Caco-2 (cell line): ENCODE results near the gene PIP4K2B. TPM values are rescaled to one million over a fixed set of nuclear protein-coding genes. Genes with fewer than 3 reads are reported as not detected.

ENCODE experiments used
- BruUV-seq: library from RNA; stranded (reverse); fragments of 400-500 nt; replicated peaks from 2 replicates; lab custom pipeline; 2021; lab: Mats Ljungman, UMichigan
- CTCF ChIA-PET: fragments of 300-600 bp; sonication (Branson Sonifier 250); formaldehyde crosslinking; loops from one replicate; lab custom pipeline; 2022; ENCODE audit warnings: antibody characterized with exemption; lab: Charles Lee
- POLR2A ChIA-PET: fragments of 300-600 bp; sonication (Branson Sonifier 250); formaldehyde crosslinking; loops from one replicate; lab custom pipeline; 2022; ENCODE audit warnings: antibody characterized with exemption; lab: Charles Lee
- DNase-seq, 2 experiments: peaks; one replicate each; pipeline versions ENCODE4 v3.0.0 to v3.0.0-alpha.2; 2020 to 2022
- H3K27me3 ChIP-seq: replicated peaks from 2 replicates; pipeline ENCODE4 v1.6.0; 2011; ENCODE audit warnings: low read length; ENCODE audit not compliant: control insufficient read depth, insufficient read depth
- H3K36me3 ChIP-seq: 2 replicates; pipeline ENCODE4 v1.5.1; 2011; ENCODE audit warnings: low read length; ENCODE audit not compliant: control insufficient read depth, insufficient read depth
- H3K4me1 ChIP-seq: fragments of 250-450 bp; sonication (Bioruptor Pico); 2 replicates; pipeline ENCODE4 v1.5.1; 2020; ENCODE audit warnings: mild to moderate bottlenecking
- H3K4me3 ChIP-seq: 2 replicates; pipeline ENCODE4 v1.5.1; 2011; ENCODE audit warnings: low read depth, mild to moderate bottlenecking, control low read depth, low read length
- H3K9me3 ChIP-seq: fragments of 250-450 bp; sonication (Bioruptor Pico); 2 replicates; pipeline ENCODE4 v1.5.1; 2020; ENCODE audit warnings: mild to moderate bottlenecking, moderate library complexity
- H3K27ac Mint-ChIP-seq: one replicate; pipeline ENCODE4 v1.8.0; 2022; ENCODE audit warnings: mixed read lengths; ENCODE audit not compliant: unreplicated experiment
- H3K27me3 Mint-ChIP-seq: one replicate; pipeline ENCODE4 v1.8.0; 2022; ENCODE audit warnings: mixed read lengths; ENCODE audit not compliant: insufficient read depth, unreplicated experiment
- H3K36me3 Mint-ChIP-seq: one replicate; pipeline ENCODE4 v1.8.0; 2022; ENCODE audit warnings: mild to moderate bottlenecking, mixed read lengths; ENCODE audit not compliant: insufficient read depth, unreplicated experiment
- H3K4me1 Mint-ChIP-seq: one replicate; pipeline ENCODE4 v1.8.0; 2022; ENCODE audit warnings: low read depth, mixed read lengths; ENCODE audit not compliant: unreplicated experiment
- H3K4me3 Mint-ChIP-seq: one replicate; pipeline ENCODE4 v1.8.0; 2022; ENCODE audit warnings: mild to moderate bottlenecking, moderate library complexity, mixed read lengths; ENCODE audit not compliant: unreplicated experiment
- H3K9me3 Mint-ChIP-seq: one replicate; pipeline ENCODE4 v1.8.0; 2022; ENCODE audit warnings: mixed read lengths; ENCODE audit not compliant: unreplicated experiment
- CTCF ChIP-seq, 2 experiments: fragments of 200-600 bp in 1 of 2; IDR thresholded peaks; 1 replicate in 1 of 2; 2 replicates in 1 of 2; pipeline versions ENCODE4 v1.5.1 to v1.8.0; 2011 to 2022; ENCODE audit warnings: antibody characterized with exemption in 1 of 2, control low read depth in 1 of 2, inconsistent platforms in 1 of 2, low read depth in 1 of 2, low read length in 1 of 2, mild to moderate bottlenecking in 1 of 2, moderate library complexity in 1 of 2; ENCODE audit not compliant: insufficient read depth in 1 of 2, severe bottlenecking in 1 of 2, unreplicated experiment in 1 of 2
- intact Hi-C: fragments of 100-400 bp; cut with micrococcal nuclease; formaldehyde crosslinking; loops from one replicate; pipeline ENCODE4 v1.10.0; 2022; ENCODE audit not compliant: unreplicated experiment
- total RNA-seq: library from RNA; stranded (reverse); gene quantifications from 2 replicates; pipeline ENCODE4 v1.2.3, GENCODE V29; 2022

PIP4K2B gene
- total RNA-seq, 1 experiment from 2014 or later: 39.6 TPM

- peak overlapping the region; percentile 79 for H3K4me3 Mint-ChIP-seq
- ChIA-PET POLR2A (interaction anchor here (0.6 to 1.2 kb wide), 3 partner anchors 102 to 242 kb away, joined by 3 to 7 read pairs (median 3); partner anchors contain the start of gene RPL23), CTCF (interaction anchor here (0.7 to 1.2 kb wide), 3 partner anchors 75 to 221 kb away, joined by 4 read pairs; no protein-coding TSS in a partner anchor)
- TSS peak; percentile 58 for BruUV-seq
- H3K9me3 Mint-ChIP-seq: no peaks in the 10 kb centered on the region
- H3K4me1 Mint-ChIP-seq: peaks cover 19% of the 10 kb centered on the region
- H3K36me3 Mint-ChIP-seq: peaks cover 62% of the 10 kb centered on the region
- H3K4me3 ChIP-seq: peak overlapping the region; percentile 90
- peaks cover 16% of the 10 kb centered on the region for H3K4me1 ChIP-seq
- no peaks in the 10 kb centered on the region for H3K27me3 ChIP-seq
- no peaks in the 10 kb centered on the region; the same call in 1 of the 2 replicates for H3K36me3 ChIP-seq
- no peak for TF ChIP-seq CTCF (IDR thresholded peaks at IDR 0.05; ENCODE audit: insufficient read depth in 1 of 2, low read depth in 1 of 2, low read length in 1 of 2, severe bottlenecking in 1 of 2, unreplicated experiment in 1 of 2)
- H3K9me3 ChIP-seq: no peaks in the 10 kb centered on the region
- DNase-seq: peak; percentile 85 to 91
- peaks cover 2% of the 10 kb centered on the region for H3K27me3 Mint-ChIP-seq
- intact Hi-C loops: loop anchor here (1.0 to 5.0 kb wide), 2 partner anchors 47 to 400 kb away; partner anchors contain the start of genes PIP4K2B and PLXDC1
- peak overlapping the region; percentile 80 for H3K27ac Mint-ChIP-seq
Measured at GRCh38 chr17:38751808-38752307, 47.5 kb downstream of the PIP4K2B start.

GRCh38 chr17:38751144-38751807, 48.1 kb downstream of the PIP4K2B start:
- H3K27me3 Mint-ChIP-seq: peaks cover 2% of the 10 kb centered on the region
- no peak for TF ChIP-seq CTCF (IDR thresholded peaks at IDR 0.05; ENCODE audit: insufficient read depth in 1 of 2, low read depth in 1 of 2, low read length in 1 of 2, severe bottlenecking in 1 of 2, unreplicated experiment in 1 of 2)

More at GRCh38 chr17:38751144-38751807, 48.1 kb downstream of the PIP4K2B start:
- peak overlapping the region; percentile 80 for H3K27ac Mint-ChIP-seq
- POLR2A ChIA-PET: interaction anchor here (0.6 to 1.2 kb wide), 3 partner anchors 43 to 403 kb away, joined by 3 to 4 read pairs (median 3); no protein-coding TSS in a partner anchor
- CTCF ChIA-PET: interaction anchor here (0.7 to 1.2 kb wide), 3 partner anchors 74 to 222 kb away, joined by 4 read pairs; no protein-coding TSS in a partner anchor
- no peak for DNase-seq
- H3K36me3 ChIP-seq: no peaks in the 10 kb centered on the region; the same call in 1 of the 2 replicates
- H3K9me3 ChIP-seq: no peaks in the 10 kb centered on the region
- no peaks in the 10 kb centered on the region for H3K9me3 Mint-ChIP-seq
- peaks cover 25% of the 10 kb centered on the region for H3K4me1 Mint-ChIP-seq
- BruUV-seq: no TSS peak
- H3K36me3 Mint-ChIP-seq: peaks cover 58% of the 10 kb centered on the region
- H3K4me3 ChIP-seq: peak overlapping the region; percentile 90
- H3K4me1 ChIP-seq: peaks cover 22% of the 10 kb centered on the region
- intact Hi-C loops: loop anchor here (5.0 kb wide), 1 partner anchor 401 kb away; the partner anchor contains the start of gene PLXDC1
- H3K27me3 ChIP-seq: no peaks in the 10 kb centered on the region
- H3K4me3 Mint-ChIP-seq: peak overlapping the region; percentile 79
